ENCODE measurements around the gene ZIK1.

ZIK1 gene

GRCh38 chr19:57613941-57614743, 30.2 kb downstream of the ZIK1 start, which contains the start of gene ZNF134:
ZNF134 (plus strand) TSS chr19:57614242; CDS start chr19:57619469, 5,227 bp downstream.
- FAIRE-seq = no peak

- no peak for FAIRE-seq
Measured at GRCh38 chr19:57615346-57615745, 31.4 kb downstream of the ZIK1 start.

GRCh38 chr19:57620673-57621348, 36.9 kb downstream of the ZIK1 start:
- no peak for FAIRE-seq

- no peak for FAIRE-seq
Measured at GRCh38 chr19:57623091-57623490, 39.1 kb downstream of the ZIK1 start.

- FAIRE-seq = peak; percentile 74
Measured at GRCh38 chr19:57632987-57633831, 49.3 kb downstream of the ZIK1 start, which contains the start of gene ZNF211. ZNF211 (plus strand) TSS chr19:57633168; CDS start chr19:57633347, 179 bp downstream.

GRCh38 chr19:57633832-57634131, 49.8 kb downstream of the ZIK1 start:
- FAIRE-seq = no peak

GRCh38 chr19:57637379-57637778, 53.4 kb downstream of the ZIK1 start:
- no peak for FAIRE-seq

GRCh38 chr19:57641715-57642234, 57.8 kb downstream of the ZIK1 start:
- FAIRE-seq = no peak

- FAIRE-seq = no peak
Measured at GRCh38 chr19:57642396-57643046, 58.6 kb downstream of the ZIK1 start.

All from TTC549 (cell line).